ENCODE results near the gene DDIT3. TPM values are rescaled to one million over a fixed set of nuclear protein-coding genes. Genes with fewer than 3 reads are reported as not detected.

DDIT3 gene
- polyA plus RNA-seq, 1 donor from 2014 or later: 24.0 TPM

DNA sequence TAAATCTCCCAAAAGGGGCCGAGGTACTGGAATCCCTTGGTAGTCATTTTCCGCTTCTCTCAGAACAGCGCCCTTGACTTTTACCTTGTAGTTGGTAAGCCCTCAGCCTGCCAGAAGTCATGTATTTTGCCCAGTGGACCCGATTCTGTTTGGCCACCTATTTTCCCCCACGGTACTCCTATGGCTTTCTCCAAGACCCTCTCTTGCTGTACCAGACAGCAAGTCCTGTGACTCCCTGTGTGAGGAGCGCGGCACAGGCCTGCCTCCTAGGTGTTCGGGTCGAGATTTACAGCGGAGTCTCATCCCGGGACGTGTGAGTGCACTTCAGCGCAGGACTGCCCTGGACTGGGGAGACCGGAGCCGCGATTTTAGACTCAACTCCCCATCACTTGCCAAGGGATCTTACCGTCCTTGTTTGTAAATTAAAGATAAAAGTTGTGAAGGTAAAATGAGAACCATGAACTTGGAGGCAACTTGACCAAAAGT, 1.3 kb upstream of the DDIT3 start:
- Histone ChIP-seq H2AFZ (ENCODE audit: low read depth, low read length) (no peak overlapping the region), H3K4me3 (ENCODE audit: low read length) (peak overlapping the region; percentile 86), H3K9ac (ENCODE audit: low read length) (peak overlapping the region; percentile 84), H3K27me3 (ENCODE audit: insufficient read depth, low read depth, low read length) (no peaks in the 10 kb centered on the region), H3K36me3 (ENCODE audit: insufficient read depth, low read length) (no peaks in the 10 kb centered on the region), H3K9me2 (ENCODE audit: insufficient read depth, low read length) (no peaks in the 10 kb centered on the region), H3F3A (ENCODE audit: insufficient read depth, low read length, poor library complexity, severe bottlenecking) (peaks cover 4% of the 10 kb centered on the region), H3K4me2 (ENCODE audit: low read length) (peak overlapping the region; percentile 62), H3K27ac (ENCODE audit: low read length) (peak overlapping the region; percentile 93), H3K79me2 (replicated peaks; ENCODE audit: insufficient read depth, low read length) (peaks cover 28% of the 10 kb centered on the region), H3K9me3 (ENCODE audit: low read length) (no peaks in the 10 kb centered on the region), H4K20me1 (ENCODE audit: insufficient read depth) (no peaks in the 10 kb centered on the region)
- TF ChIP-seq REST (IDR thresholded peaks at IDR 0.05; ENCODE audit: borderline replicate concordance) (peak; percentile 6), POLR2AphosphoS5 (IDR thresholded peaks at IDR 0.05) (no peak)

- Histone ChIP-seq H3K27me3 (ENCODE audit: insufficient read depth, low read depth, low read length) (no peaks in the 10 kb centered on the region), H3K4me2 (ENCODE audit: low read length) (peak overlapping the region; percentile 99), H3K79me2 (replicated peaks; ENCODE audit: insufficient read depth, low read length) (peaks cover 19% of the 10 kb centered on the region), H3F3A (ENCODE audit: insufficient read depth, low read length, poor library complexity, severe bottlenecking) (peaks cover 4% of the 10 kb centered on the region), H2AFZ (ENCODE audit: low read depth, low read length) (peak overlapping the region; percentile 38), H4K20me1 (ENCODE audit: insufficient read depth) (no peaks in the 10 kb centered on the region), H3K4me3 (ENCODE audit: low read length) (peak overlapping the region; percentile 86), H3K9me3 (ENCODE audit: low read length) (no peaks in the 10 kb centered on the region), H3K9ac (ENCODE audit: low read length) (peak overlapping the region; percentile 87), H3K9me2 (ENCODE audit: insufficient read depth, low read length) (no peaks in the 10 kb centered on the region), H3K36me3 (ENCODE audit: insufficient read depth, low read length) (no peaks in the 10 kb centered on the region), H3K27ac (ENCODE audit: low read length) (peak overlapping the region; percentile 88)
- TF ChIP-seq, protein P1, sequence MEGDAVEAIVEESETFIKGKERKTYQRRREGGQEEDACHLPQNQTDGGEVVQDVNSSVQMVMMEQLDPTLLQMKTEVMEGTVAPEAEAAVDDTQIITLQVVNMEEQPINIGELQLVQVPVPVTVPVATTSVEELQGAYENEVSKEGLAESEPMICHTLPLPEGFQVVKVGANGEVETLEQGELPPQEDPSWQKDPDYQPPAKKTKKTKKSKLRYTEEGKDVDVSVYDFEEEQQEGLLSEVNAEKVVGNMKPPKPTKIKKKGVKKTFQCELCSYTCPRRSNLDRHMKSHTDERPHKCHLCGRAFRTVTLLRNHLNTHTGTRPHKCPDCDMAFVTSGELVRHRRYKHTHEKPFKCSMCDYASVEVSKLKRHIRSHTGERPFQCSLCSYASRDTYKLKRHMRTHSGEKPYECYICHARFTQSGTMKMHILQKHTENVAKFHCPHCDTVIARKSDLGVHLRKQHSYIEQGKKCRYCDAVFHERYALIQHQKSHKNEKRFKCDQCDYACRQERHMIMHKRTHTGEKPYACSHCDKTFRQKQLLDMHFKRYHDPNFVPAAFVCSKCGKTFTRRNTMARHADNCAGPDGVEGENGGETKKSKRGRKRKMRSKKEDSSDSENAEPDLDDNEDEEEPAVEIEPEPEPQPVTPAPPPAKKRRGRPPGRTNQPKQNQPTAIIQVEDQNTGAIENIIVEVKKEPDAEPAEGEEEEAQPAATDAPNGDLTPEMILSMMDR (IDR thresholded peaks at IDR 0.05; ENCODE audit: poor library complexity, severe bottlenecking): no peak
- TF ChIP-seq RAD21 (conservative IDR thresholded peaks at IDR 0.05): no peak
- no peak for TF ChIP-seq POLR2AphosphoS5 (IDR thresholded peaks at IDR 0.05)
- no peak for TF ChIP-seq EP300 (conservative IDR thresholded peaks at IDR 0.05; ENCODE audit: poor library complexity, severe bottlenecking)
- no peak for TF ChIP-seq TAF1 (IDR thresholded peaks at IDR 0.05; ENCODE audit: low read depth)
- no peak for TF ChIP-seq EZH2 (IDR thresholded peaks at IDR 0.05; ENCODE audit: borderline replicate concordance, insufficient read depth, low read length, poor library complexity, severe bottlenecking)
- no peak for TF ChIP-seq MXI1 (conservative IDR thresholded peaks at IDR 0.05; ENCODE audit: poor library complexity, severe bottlenecking)
- TF ChIP-seq REST (IDR thresholded peaks at IDR 0.05; ENCODE audit: borderline replicate concordance): no peak
- TF ChIP-seq SMC3 (conservative IDR thresholded peaks at IDR 0.05; ENCODE audit: poor library complexity): no peak
Measured at GRCh38 chr12:57519796-57520052, 590 bp downstream of the DDIT3 start.
